SK-MEL-5 (cell line): ENCODE data around the gene RAB43. TPM values are rescaled to one million over a fixed set of nuclear protein-coding genes. Genes with fewer than 3 reads are reported as not detected.
"Not testable (repeated sequence)": the region's sequence is repeated elsewhere in the genome, so short reads cannot be mapped to it uniquely, and the experiment has no call there.

Experiments used
- DNase-seq: peaks from one replicate; pipeline ENCODE4 v3.0.0-alpha.2; 2016; ENCODE audit warnings: low read depth, low spot score
- in situ Hi-C: cut with HindIII; loops from 2 replicates; pipeline ENCODE4 v1.10.0; 2016; ENCODE audit warnings: low sequenced_read_pairs, high pct_unique_total_duplicates, low pct_unique_long_range_greater_than_20kb
- total RNA-seq: library from RNA; depleted of rRNA; stranded (reverse); fragments of >200 nt; shearing (Covaris generic); gene quantifications from 2 replicates; pipeline ENCODE4 v1.2.3, GENCODE V29; 2014

RAB43 gene
- total RNA-seq, 1 experiment from 2014 or later: 12.7 TPM

DNA sequence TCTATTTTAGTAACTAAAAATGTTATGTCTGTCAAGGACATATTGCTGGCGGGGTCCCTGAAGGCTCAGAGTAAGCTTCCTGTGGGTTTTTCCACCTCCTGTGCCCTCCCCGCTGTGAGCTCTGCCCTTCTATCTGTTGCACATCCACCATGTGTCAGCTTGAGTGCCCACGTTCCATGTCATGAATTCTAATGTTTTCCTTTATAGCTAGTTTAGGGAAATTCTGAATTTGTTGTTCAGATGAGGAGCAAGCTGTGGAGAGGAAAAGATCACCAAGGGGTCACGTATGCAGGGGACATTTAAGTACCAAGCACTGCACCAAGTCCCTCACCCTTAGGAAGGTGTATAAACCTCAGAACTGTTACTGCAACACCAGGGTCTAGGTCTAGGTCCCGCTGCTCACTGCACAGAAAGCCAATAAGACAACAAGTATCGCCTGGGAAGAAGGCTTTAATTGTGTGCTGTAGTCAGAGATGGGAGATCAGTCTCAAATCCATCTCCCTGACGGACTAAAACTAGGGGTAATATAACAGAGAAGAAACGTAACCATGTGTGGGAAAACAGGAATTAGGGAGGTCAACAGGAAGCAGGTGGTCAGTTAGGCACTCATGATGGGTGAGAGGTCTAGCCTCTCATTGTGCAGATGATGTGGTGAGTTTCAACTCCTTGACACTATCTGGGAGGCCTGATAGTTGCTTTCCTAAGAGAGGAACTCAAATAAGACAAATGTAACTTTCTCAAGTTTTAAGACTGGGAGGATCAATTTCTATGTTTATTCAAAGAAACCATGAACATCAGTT lies 51.3 kb downstream of the RAB43 start:
- in situ Hi-C loops: no loop called here
- no peak for DNase-seq

GRCh38 chr3:129069313-129070085 lies 52.1 kb downstream of the RAB43 start:
- DNase-seq, in situ Hi-C loops: not testable (repeated sequence)

GRCh38 chr3:129068291-129068886 lies 53.2 kb downstream of the RAB43 start:
- in situ Hi-C loops: no loop called here
- no peak for DNase-seq

GRCh38 chr3:129067719-129068118 lies 53.9 kb downstream of the RAB43 start:
- DNase-seq, in situ Hi-C loops: not testable (repeated sequence)

- in situ Hi-C loops: no loop called here
- DNase-seq: no peak
Observed at GRCh38 chr3:129065720-129066073, 55.9 kb downstream of the RAB43 start.

GRCh38 chr3:129065016-129065719 lies 56.4 kb downstream of the RAB43 start:
- in situ Hi-C loops: no loop called here
- DNase-seq: no peak

GRCh38 chr3:129063841-129064482 lies 57.6 kb downstream of the RAB43 start:
- no peak for DNase-seq
- in situ Hi-C loops: no loop called here

GRCh38 chr3:129063091-129063640 lies 58.4 kb downstream of the RAB43 start:
- in situ Hi-C loops: no loop called here

DNA sequence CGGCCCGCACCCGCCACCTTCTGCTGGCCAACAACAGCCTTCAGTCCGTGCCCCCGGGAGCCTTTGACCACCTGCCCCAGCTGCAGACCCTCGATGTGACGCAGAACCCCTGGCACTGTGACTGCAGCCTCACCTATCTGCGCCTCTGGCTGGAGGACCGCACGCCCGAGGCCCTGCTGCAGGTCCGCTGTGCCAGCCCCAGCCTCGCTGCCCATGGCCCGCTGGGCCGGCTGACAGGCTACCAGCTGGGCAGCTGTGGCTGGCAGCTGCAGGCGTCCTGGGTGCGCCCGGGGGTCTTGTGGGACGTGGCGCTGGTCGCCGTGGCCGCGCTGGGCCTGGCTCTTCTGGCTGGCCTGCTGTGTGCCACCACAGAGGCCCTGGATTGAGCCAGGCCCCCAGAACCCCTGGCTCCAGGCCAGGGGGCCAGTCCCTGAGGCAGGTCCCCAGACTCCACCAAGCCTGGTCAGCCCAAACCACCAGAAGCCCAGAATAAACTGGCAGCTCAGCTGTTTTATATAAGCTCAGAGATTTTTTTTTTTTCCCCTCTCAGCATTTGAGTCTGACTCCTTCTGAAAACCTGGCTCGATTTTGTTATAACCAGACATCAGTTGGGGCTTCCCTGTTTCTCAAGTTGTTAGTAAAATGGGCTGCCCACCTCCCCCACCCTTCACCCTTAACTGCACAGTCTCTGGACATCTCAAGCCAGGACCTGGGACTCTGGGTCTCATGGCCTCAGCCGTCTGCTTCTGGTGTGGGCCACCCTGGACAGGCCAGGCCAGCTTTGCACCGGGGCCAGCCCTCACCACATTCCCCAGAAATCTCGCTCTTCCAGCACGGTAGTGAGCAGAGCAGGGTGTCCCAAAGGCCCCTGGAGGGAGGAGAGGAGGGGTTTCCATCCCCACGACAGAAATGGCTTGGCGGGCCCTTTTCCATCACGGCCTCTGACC lies 59.4 kb downstream of the RAB43 start:
- in situ Hi-C loops: no loop called here
- no peak for DNase-seq

More at GRCh38 chr3:129063091-129063640, 58.4 kb downstream of the RAB43 start:
- DNase-seq: no peak

GRCh38 chr3:129061023-129061887 lies 60.3 kb downstream of the RAB43 start:
- in situ Hi-C loops: no loop called here
- no peak for DNase-seq

DNA sequence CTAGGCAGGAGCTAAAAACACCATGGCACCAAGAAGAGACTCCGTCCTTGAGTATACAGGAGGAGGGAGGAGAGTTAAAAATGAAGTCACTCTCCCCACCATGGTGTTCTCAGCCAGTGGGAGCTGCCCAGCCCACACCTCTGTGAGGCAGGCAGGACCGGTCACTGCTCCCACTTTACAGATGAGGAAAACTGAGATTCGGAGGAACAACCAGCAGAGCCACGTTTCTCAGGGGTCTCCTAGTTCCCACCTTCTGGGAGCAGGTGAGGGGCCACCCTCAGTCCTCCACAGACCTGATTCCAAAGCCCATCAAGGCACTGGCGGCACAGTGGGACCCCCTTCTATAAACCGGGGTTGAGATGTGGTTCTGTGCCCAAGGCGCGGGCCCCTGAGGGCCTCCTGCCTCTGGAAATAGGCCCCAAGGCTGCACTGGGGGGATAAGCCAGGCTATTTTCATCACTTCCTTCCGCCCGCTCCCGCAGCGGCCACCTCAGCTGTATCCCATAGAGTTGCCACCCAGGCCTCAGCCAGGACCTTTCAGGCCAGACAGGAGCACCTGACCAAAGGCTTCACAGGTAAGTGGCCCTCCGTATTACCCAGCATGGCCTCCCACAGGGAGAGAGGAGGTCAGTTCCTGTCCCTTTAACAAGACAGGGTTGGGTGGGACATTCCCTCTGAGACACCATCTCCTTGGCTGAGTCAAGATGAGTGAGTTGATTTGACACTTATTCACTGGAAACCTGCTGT lies 61.2 kb downstream of the RAB43 start, which contains the start of gene GP9:
Gene GP9, plus strand, starts transcription at position 504 of the 747 bp plus-strand sequence. CDS start 961 bp downstream, outside the sequence.
- in situ Hi-C loops: no loop called here
- DNase-seq: no peak

DNA sequence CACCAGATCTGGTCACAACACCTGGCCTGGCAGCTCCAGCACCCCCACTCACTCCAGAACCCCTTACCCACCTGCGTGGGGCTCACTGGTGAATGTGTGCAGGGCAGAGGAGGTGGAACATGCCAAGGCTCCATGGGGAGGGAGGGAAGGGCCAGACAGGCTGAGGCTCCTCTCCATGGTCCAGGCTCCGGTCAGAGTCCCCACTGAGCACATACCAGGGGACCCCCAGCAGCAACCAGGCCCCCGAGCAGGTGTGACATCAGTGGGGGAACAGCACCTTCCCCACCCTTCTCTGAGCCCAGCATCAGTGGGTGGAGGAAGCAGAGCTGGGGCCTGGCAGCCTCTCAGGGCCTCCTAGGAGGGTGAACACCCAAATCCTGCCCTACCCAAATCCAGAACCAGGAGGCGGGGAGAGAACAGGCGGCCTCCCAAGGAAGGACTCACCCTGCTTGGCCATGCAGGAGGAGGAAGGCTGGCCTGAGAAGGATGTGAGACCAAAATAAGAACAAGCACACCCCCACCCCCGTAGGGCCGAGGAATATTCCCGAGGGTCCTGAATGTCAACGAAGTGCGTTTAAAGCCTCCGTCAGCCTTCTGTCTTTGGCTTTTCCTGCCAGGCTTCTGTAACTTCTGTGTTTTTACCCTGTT lies 62.2 kb downstream of the RAB43 start:
- DNase-seq: no peak

GRCh38 chr3:129058441-129059200 lies 63.0 kb downstream of the RAB43 start:
- in situ Hi-C loops: no loop called here
- no peak for DNase-seq

More for the DNA sequence above, 62.2 kb downstream of the RAB43 start:
- in situ Hi-C loops: no loop called here

GRCh38 chr3:129057249-129057648 lies 64.4 kb downstream of the RAB43 start:
- in situ Hi-C loops: no loop called here
- DNase-seq: no peak
